PC-9 (cell line): ENCODE results near the gene CD74. TPM values are rescaled to one million over a fixed set of nuclear protein-coding genes. Genes with fewer than 3 reads are reported as not detected.

Source experiments
- BruUV-seq: library from RNA; stranded (reverse); fragments of 400-500 nt; replicated peaks from 2 replicates; lab custom pipeline; 2021; lab: Mats Ljungman, UMichigan
- CTCF ChIA-PET: fragments of 300-600 bp; sonication (Branson Sonifier 250); formaldehyde crosslinking; loops from one replicate; lab custom pipeline; 2022; ENCODE audit warnings: antibody characterized with exemption; lab: Charles Lee
- POLR2A ChIA-PET: fragments of 300-600 bp; sonication (Branson Sonifier 250); formaldehyde crosslinking; loops from one replicate; lab custom pipeline; 2022; ENCODE audit warnings: antibody characterized with exemption; ENCODE audit not compliant: unreplicated experiment; lab: Charles Lee
- DNase-seq, 2 experiments: peaks; one replicate each; pipeline versions ENCODE4 v3.0.0 to v3.0.0-alpha.2; 2015 to 2022; ENCODE audit warnings: mixed read lengths in 1 of 2
- H2AFZ ChIP-seq: fragments of 200-600 bp; sonication (generic); 2 replicates; pipeline ENCODE4 v1.8.1; 2017; ENCODE audit warnings: antibody characterized with exemption
- H3F3A ChIP-seq: fragments of 200-600 bp; sonication (generic); 2 replicates; pipeline ENCODE4 v1.8.1; 2017; ENCODE audit warnings: antibody characterized with exemption, mild to moderate bottlenecking, low read depth; ENCODE audit not compliant: insufficient read depth
- H3K27ac ChIP-seq: fragments of 200-600 bp; sonication (generic); 2 replicates; pipeline ENCODE4 v1.6.1; 2016; ENCODE audit warnings: mixed run types
- H3K27me3 ChIP-seq: fragments of 200-600 bp; sonication (generic); 2 replicates; pipeline ENCODE4 v1.6.1; 2016; ENCODE audit warnings: low read depth, mixed run types; ENCODE audit not compliant: insufficient read depth
- H3K36me3 ChIP-seq: fragments of 200-600 bp; sonication (generic); 2 replicates; pipeline ENCODE4 v1.6.1; 2016; ENCODE audit warnings: low read depth, mixed run types
- H3K4me1 ChIP-seq: fragments of 200-600 bp; sonication (generic); replicated peaks from 2 replicates; pipeline ENCODE4 v1.6.1; 2016; ENCODE audit warnings: mixed run types; ENCODE audit not compliant: insufficient read depth
- H3K4me2 ChIP-seq: fragments of 200-600 bp; sonication (generic); 2 replicates; pipeline ENCODE4 v1.6.1; 2017; ENCODE audit warnings: mixed run types
- H3K4me3 ChIP-seq: fragments of 200-600 bp; sonication (generic); 2 replicates; pipeline ENCODE4 v1.6.1; 2016; ENCODE audit warnings: mixed run types
- H3K79me2 ChIP-seq: fragments of 200-600 bp; sonication (generic); 2 replicates; pipeline ENCODE4 v1.6.1; 2017; ENCODE audit warnings: low read depth, mixed run types
- H3K9me2 ChIP-seq: fragments of 200-600 bp; sonication (generic); 2 replicates; pipeline ENCODE4 v1.8.1; 2017; ENCODE audit warnings: mild to moderate bottlenecking; ENCODE audit not compliant: insufficient read depth
- H3K9me3 ChIP-seq: fragments of 200-600 bp; sonication (generic); 2 replicates; pipeline ENCODE4 v1.8.1; 2016; ENCODE audit warnings: low read depth; ENCODE audit not compliant: insufficient read depth
- H4K20me1 ChIP-seq: fragments of 200-600 bp; sonication (generic); 2 replicates; pipeline ENCODE4 v1.8.1; 2017; ENCODE audit not compliant: insufficient read depth
- EZH2 ChIP-seq: fragments of 200-600 bp; sonication (generic); IDR thresholded peaks from 2 replicates; pipeline ENCODE4 v1.8.0; 2017; ENCODE audit warnings: antibody characterized with exemption, low read depth
- intact Hi-C: fragments of 100-400 bp; cut with micrococcal nuclease; formaldehyde crosslinking; loops from one replicate; pipeline ENCODE4 v1.10.0; 2022; ENCODE audit not compliant: unreplicated experiment
- total RNA-seq: library from RNA; stranded (reverse); gene quantifications from 2 replicates; pipeline ENCODE4 v1.2.3, GENCODE V29; 2021
- TF ChIP-seq, protein P1 (sequence below): fragments of 200-600 bp; sonication (generic); conservative IDR thresholded peaks from 2 replicates; pipeline ENCODE4 v1.6.1; 2017; ENCODE audit warnings: mixed run types, antibody characterized with exemption, mild to moderate bottlenecking, moderate library complexity

The CD74 gene
- total RNA-seq, 1 experiment from 2014 or later, result 52.0 TPM

DNA sequence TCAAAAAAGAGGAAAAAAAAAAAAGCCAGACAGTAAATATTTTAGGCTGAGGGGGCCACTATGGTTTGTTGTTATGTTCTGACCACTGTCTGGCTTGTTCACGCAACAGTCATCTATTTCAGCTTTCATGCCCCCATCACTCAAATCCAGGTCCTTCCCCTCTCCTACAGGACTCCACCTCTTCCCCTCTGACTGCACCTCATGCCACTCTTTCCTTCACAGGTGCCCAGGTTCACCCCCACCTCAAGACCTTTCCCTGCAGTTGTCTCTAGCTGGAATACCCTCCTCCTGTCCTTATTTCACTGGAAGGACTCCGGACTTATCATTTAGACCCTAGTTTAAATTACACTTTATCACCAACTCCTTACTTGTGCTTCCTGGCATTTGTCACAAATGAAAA lies 33.4 kb upstream of the CD74 start:
- H3K4me3 ChIP-seq, result no peak overlapping the region
- intact Hi-C loops, result no loop called here
- no peaks in the 10 kb centered on the region for H3K27me3 ChIP-seq
- H2AFZ ChIP-seq, result no peak overlapping the region
- DNase-seq, result no peak
- no peak overlapping the region for H3K4me2 ChIP-seq
- BruUV-seq, result no TSS peak
- no peak overlapping the region for H3K27ac ChIP-seq
- ChIA-PET POLR2A (no interaction called here), CTCF (no interaction called here)
- H3F3A ChIP-seq, result peaks cover 84% of the 10 kb centered on the region
- no peaks in the 10 kb centered on the region for H3K9me3 ChIP-seq
- peaks cover 73% of the 10 kb centered on the region for H4K20me1 ChIP-seq
- H3K4me1 ChIP-seq, result peaks cover 12% of the 10 kb centered on the region
- TF ChIP-seq, protein P1, sequence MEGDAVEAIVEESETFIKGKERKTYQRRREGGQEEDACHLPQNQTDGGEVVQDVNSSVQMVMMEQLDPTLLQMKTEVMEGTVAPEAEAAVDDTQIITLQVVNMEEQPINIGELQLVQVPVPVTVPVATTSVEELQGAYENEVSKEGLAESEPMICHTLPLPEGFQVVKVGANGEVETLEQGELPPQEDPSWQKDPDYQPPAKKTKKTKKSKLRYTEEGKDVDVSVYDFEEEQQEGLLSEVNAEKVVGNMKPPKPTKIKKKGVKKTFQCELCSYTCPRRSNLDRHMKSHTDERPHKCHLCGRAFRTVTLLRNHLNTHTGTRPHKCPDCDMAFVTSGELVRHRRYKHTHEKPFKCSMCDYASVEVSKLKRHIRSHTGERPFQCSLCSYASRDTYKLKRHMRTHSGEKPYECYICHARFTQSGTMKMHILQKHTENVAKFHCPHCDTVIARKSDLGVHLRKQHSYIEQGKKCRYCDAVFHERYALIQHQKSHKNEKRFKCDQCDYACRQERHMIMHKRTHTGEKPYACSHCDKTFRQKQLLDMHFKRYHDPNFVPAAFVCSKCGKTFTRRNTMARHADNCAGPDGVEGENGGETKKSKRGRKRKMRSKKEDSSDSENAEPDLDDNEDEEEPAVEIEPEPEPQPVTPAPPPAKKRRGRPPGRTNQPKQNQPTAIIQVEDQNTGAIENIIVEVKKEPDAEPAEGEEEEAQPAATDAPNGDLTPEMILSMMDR, result no peak
- no peak for TF ChIP-seq EZH2
- peaks cover 37% of the 10 kb centered on the region for H3K79me2 ChIP-seq
- peaks cover 54% of the 10 kb centered on the region for H3K36me3 ChIP-seq
- no peaks in the 10 kb centered on the region for H3K9me2 ChIP-seq

DNA sequence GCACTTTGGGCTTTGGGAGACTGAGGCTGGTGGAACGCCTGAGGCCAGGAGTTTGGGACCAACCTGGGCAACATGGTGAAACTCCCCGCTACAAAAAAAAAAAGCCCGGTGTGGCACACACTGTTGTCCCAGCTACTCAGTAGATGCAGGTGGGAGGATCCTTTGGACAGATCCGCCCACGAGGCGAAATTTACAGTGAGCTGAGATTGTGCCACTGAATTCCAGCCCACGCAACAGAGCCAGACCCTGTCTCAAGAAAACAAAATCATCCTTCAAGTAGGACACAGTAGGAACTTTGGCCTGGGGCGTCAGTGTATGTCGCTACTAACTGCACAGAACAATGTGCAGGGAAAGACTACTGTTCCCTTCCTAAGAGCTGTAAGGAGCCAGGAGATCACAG lies 32.1 kb upstream of the CD74 start:
- peaks cover 12% of the 10 kb centered on the region for H3K4me1 ChIP-seq
- H3K36me3 ChIP-seq, result peaks cover 54% of the 10 kb centered on the region
- H2AFZ ChIP-seq, result no peak overlapping the region
- no peaks in the 10 kb centered on the region for H3K9me3 ChIP-seq
- no peaks in the 10 kb centered on the region for H3K27me3 ChIP-seq
- H3K79me2 ChIP-seq, result peaks cover 37% of the 10 kb centered on the region
- H3K9me2 ChIP-seq, result no peaks in the 10 kb centered on the region
- peaks cover 73% of the 10 kb centered on the region for H4K20me1 ChIP-seq
- no TSS peak for BruUV-seq
- TF ChIP-seq, protein P1, result no peak
- TF ChIP-seq EZH2, result no peak
- no peak overlapping the region for H3K27ac ChIP-seq
- peaks cover 96% of the 10 kb centered on the region for H3F3A ChIP-seq
- CTCF ChIA-PET, result no interaction called here
- intact Hi-C loops, result no loop called here
- POLR2A ChIA-PET, result no interaction called here
- no peak for DNase-seq
- no peak overlapping the region for H3K4me2 ChIP-seq
- no peak overlapping the region for H3K4me3 ChIP-seq

DNA sequence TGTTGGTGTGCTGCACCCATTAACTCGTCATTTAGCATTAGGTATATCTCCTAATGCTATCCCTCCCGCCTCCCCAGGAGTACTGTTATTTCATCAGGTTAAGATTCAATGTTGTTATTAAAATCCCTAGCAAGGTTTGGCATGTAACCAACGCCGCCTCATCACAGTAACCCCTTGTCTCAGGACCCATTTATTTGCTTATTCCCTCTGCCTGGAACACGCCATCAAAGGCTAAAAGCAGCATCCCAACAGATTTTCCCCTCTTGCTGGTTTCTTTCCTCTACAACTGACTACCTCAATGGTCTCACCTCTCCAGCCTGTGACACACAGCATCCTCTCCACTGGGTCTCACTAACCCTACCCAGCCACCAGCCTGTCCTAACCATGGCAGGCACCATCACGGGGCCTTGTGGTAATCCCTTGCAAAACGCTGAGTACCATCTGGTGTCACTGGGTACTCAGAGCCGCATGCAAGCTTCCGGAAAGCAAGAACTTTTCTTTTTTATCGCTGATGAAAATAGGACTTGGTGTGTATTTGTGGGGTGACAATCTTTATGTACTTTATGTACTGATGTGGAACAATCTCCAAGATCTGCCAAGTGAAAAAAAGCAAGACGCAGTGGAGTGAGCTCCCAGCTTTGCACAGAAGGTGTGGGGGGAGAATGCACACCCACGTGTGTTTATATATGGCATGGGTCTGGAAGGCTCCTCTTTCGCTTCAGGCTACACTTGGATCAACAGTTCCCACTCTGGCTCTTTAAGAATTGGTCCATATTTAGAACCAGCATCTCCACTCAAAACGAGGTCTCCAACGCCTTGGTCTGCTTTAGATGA lies 30.7 kb upstream of the CD74 start:
- no peak overlapping the region for H3K27ac ChIP-seq
- BruUV-seq, result no TSS peak

More for the DNA sequence above, 30.7 kb upstream of the CD74 start:
- ChIA-PET CTCF (no interaction called here), POLR2A (no interaction called here)
- DNase-seq, result no peak
- TF ChIP-seq, protein P1, result no peak
- no peak for TF ChIP-seq EZH2
- Histone ChIP-seq H3K79me2 (peaks cover 25% of the 10 kb centered on the region), H3K4me1 (peaks cover 12% of the 10 kb centered on the region), H3K4me2 (no peak overlapping the region), H4K20me1 (peaks cover 71% of the 10 kb centered on the region), H3K9me3 (no peaks in the 10 kb centered on the region), H3F3A (peaks cover 86% of the 10 kb centered on the region), H2AFZ (no peak overlapping the region), H3K4me3 (no peak overlapping the region), H3K27me3 (no peaks in the 10 kb centered on the region), H3K9me2 (no peaks in the 10 kb centered on the region), H3K36me3 (peaks cover 49% of the 10 kb centered on the region)
- intact Hi-C loops, result no loop called here
